Peyer's patch (tissue), 4 donors: ENCODE results near the gene INPP5B.

Experiments used
- CTCF ChIP-seq, 6 experiments: fragments of 450-650 bp in 4 of 6; fragments of 200-600 bp in 2 of 6; sonication (generic) in 1 of 6; IDR thresholded peaks; one replicate each; pipeline ENCODE4 v1.5.1; 2017 to 2019; ENCODE audit warnings: antibody characterized with exemption in 6 of 6, mild to moderate bottlenecking in 3 of 6, moderate library complexity in 1 of 6
- POLR2A ChIP-seq, 2 donors: fragments of 450-650 bp; IDR thresholded peaks; one replicate each; pipeline ENCODE4 v1.5.1; 2017; ENCODE audit warnings: antibody characterized with exemption in 2 of 2, mild to moderate bottlenecking in 2 of 2, moderate library complexity in 2 of 2

- peak in 3 of 6 experiments; percentile 25 to 29 (median 26) for TF ChIP-seq CTCF (IDR thresholded peaks at IDR 0.05)
- TF ChIP-seq POLR2A (IDR thresholded peaks at IDR 0.05) = peak in 1 of 2 donors; percentile 9
Measured at GRCh38 chr1:37946703-37947360, at the start of gene INPP5B.
